Transverse colon (tissue), 3 donors: ENCODE results near the gene KCNK15.

Experiments used
- POLR2A ChIP-seq: fragments of 450-650 bp; IDR thresholded peaks from one replicate; pipeline ENCODE4 v1.6.1; 2016; ENCODE audit warnings: antibody characterized with exemption, mild to moderate bottlenecking, moderate library complexity
- TF ChIP-seq, protein P1 (sequence below), 5 experiments: fragments of 200-600 bp in 3 of 5; fragments of 450-650 bp in 2 of 5; sonication (generic) in 3 of 5; IDR thresholded peaks; 1 replicate in 2 of 5; 2 replicates in 3 of 5; pipeline ENCODE4 v1.5.1; 2016 to 2017; ENCODE audit warnings: antibody characterized with exemption in 5 of 5, inconsistent platforms in 3 of 5, mild to moderate bottlenecking in 2 of 5, moderate library complexity in 1 of 5

DNA sequence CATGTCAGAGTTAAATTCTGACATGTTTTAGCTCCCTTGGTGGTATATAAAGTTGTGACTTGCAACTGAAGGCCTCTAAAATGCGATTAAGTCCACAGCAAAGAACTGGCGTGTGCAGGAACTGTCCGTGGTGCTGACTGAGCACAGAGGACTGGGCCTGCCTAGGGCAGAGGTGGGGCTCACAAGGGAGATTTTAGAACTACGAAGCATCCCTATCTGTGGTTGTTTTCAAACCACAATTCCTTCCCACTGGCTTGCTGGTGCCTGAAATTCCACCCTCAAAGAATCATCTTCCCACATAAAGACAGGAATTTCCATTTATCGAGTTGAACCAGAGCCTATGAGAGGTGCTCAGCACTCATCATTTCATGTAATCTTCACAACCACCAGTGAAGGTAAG is 34.6 kb downstream of the KCNK15 start:
- no peak for TF ChIP-seq POLR2A
- TF ChIP-seq, protein P1, sequence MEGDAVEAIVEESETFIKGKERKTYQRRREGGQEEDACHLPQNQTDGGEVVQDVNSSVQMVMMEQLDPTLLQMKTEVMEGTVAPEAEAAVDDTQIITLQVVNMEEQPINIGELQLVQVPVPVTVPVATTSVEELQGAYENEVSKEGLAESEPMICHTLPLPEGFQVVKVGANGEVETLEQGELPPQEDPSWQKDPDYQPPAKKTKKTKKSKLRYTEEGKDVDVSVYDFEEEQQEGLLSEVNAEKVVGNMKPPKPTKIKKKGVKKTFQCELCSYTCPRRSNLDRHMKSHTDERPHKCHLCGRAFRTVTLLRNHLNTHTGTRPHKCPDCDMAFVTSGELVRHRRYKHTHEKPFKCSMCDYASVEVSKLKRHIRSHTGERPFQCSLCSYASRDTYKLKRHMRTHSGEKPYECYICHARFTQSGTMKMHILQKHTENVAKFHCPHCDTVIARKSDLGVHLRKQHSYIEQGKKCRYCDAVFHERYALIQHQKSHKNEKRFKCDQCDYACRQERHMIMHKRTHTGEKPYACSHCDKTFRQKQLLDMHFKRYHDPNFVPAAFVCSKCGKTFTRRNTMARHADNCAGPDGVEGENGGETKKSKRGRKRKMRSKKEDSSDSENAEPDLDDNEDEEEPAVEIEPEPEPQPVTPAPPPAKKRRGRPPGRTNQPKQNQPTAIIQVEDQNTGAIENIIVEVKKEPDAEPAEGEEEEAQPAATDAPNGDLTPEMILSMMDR (IDR thresholded peaks at IDR 0.05) = no peak
